T1000 (cell line): ENCODE measurements around the gene LTB.
A peak's percentile ranks its signal among the peaks of the same experiment; 100 is the strongest.

Experiments used
- DNase-seq: peaks from one replicate; lab custom pipeline; 2025; ENCODE audit warnings: mixed read lengths; lab: John Stamatoyannopoulos, UW

Gene LTB

GRCh38 chr6:31547727-31548543 is 34.3 kb downstream of the LTB start:
- DNase-seq: no peak

- peak; percentile 86 for DNase-seq
Measured at GRCh38 chr6:31546958-31547726, 35.1 kb downstream of the LTB start, which contains the start of gene NFKBIL1. Gene NFKBIL1 (plus strand): TSS chr6:31547608. CDS start chr6:31547695, 87 bp downstream.

GRCh38 chr6:31546339-31546957 is 35.8 kb downstream of the LTB start, which contains the start of gene ATP6V1G2:
Gene ATP6V1G2 (minus strand): TSS chr6:31546608. CDS start chr6:31546559, 49 bp downstream.
- peak; percentile 84 for DNase-seq

- no peak for DNase-seq
Measured at GRCh38 chr6:31545291-31545690, 36.9 kb downstream of the LTB start.

GRCh38 chr6:31544676-31545075 is 37.5 kb downstream of the LTB start:
- no peak for DNase-seq

GRCh38 chr6:31543639-31544038 is 38.6 kb downstream of the LTB start:
- no peak for DNase-seq

- DNase-seq: peak; percentile 93
Measured at GRCh38 chr6:31541658-31542521, 40.3 kb downstream of the LTB start, which contains the start of gene DDX39B. Gene DDX39B (minus strand): TSS chr6:31542003. CDS start chr6:31540532, 1,471 bp downstream.

GRCh38 chr6:31541059-31541657 is 41.1 kb downstream of the LTB start:
- DNase-seq: no peak

GRCh38 chr6:31540640-31541039 is 41.6 kb downstream of the LTB start:
- no peak for DNase-seq

- DNase-seq: no peak
Measured at GRCh38 chr6:31538805-31539400, 43.3 kb downstream of the LTB start.

- DNase-seq: no peak
Measured at GRCh38 chr6:31535538-31536324, 46.5 kb downstream of the LTB start.

GRCh38 chr6:31534521-31535040 is 47.6 kb downstream of the LTB start:
- DNase-seq: no peak

GRCh38 chr6:31534011-31534410 is 48.2 kb downstream of the LTB start:
- DNase-seq: no peak

- no peak for DNase-seq
Measured at GRCh38 chr6:31533455-31533841, 48.8 kb downstream of the LTB start.

GRCh38 chr6:31532644-31533454 is 49.4 kb downstream of the LTB start:
- no peak for DNase-seq

- no peak for DNase-seq
Measured at GRCh38 chr6:31531771-31532643, 50.2 kb downstream of the LTB start.

GRCh38 chr6:31531162-31531561 is 51.1 kb downstream of the LTB start:
- no peak for DNase-seq

- no peak for DNase-seq
Measured at GRCh38 chr6:31530659-31531058, 51.6 kb downstream of the LTB start.
